NCI-H1694 treated with DMSO at 0.1 percent for 48 hours (cell line): ENCODE measurements around the gene TAF1.
"Not testable (repeated sequence)": the region's sequence is repeated elsewhere in the genome, so short reads cannot be mapped to it uniquely, and the experiment has no call there.

Experiments
- DNase-seq: peaks from one replicate; lab custom pipeline; 2025; lab: John Stamatoyannopoulos, UW

TAF1 gene, protein sequence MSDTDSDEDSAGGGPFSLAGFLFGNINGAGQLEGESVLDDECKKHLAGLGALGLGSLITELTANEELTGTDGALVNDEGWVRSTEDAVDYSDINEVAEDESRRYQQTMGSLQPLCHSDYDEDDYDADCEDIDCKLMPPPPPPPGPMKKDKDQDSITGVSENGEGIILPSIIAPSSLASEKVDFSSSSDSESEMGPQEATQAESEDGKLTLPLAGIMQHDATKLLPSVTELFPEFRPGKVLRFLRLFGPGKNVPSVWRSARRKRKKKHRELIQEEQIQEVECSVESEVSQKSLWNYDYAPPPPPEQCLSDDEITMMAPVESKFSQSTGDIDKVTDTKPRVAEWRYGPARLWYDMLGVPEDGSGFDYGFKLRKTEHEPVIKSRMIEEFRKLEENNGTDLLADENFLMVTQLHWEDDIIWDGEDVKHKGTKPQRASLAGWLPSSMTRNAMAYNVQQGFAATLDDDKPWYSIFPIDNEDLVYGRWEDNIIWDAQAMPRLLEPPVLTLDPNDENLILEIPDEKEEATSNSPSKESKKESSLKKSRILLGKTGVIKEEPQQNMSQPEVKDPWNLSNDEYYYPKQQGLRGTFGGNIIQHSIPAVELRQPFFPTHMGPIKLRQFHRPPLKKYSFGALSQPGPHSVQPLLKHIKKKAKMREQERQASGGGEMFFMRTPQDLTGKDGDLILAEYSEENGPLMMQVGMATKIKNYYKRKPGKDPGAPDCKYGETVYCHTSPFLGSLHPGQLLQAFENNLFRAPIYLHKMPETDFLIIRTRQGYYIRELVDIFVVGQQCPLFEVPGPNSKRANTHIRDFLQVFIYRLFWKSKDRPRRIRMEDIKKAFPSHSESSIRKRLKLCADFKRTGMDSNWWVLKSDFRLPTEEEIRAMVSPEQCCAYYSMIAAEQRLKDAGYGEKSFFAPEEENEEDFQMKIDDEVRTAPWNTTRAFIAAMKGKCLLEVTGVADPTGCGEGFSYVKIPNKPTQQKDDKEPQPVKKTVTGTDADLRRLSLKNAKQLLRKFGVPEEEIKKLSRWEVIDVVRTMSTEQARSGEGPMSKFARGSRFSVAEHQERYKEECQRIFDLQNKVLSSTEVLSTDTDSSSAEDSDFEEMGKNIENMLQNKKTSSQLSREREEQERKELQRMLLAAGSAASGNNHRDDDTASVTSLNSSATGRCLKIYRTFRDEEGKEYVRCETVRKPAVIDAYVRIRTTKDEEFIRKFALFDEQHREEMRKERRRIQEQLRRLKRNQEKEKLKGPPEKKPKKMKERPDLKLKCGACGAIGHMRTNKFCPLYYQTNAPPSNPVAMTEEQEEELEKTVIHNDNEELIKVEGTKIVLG (N-terminal part only)

DNA sequence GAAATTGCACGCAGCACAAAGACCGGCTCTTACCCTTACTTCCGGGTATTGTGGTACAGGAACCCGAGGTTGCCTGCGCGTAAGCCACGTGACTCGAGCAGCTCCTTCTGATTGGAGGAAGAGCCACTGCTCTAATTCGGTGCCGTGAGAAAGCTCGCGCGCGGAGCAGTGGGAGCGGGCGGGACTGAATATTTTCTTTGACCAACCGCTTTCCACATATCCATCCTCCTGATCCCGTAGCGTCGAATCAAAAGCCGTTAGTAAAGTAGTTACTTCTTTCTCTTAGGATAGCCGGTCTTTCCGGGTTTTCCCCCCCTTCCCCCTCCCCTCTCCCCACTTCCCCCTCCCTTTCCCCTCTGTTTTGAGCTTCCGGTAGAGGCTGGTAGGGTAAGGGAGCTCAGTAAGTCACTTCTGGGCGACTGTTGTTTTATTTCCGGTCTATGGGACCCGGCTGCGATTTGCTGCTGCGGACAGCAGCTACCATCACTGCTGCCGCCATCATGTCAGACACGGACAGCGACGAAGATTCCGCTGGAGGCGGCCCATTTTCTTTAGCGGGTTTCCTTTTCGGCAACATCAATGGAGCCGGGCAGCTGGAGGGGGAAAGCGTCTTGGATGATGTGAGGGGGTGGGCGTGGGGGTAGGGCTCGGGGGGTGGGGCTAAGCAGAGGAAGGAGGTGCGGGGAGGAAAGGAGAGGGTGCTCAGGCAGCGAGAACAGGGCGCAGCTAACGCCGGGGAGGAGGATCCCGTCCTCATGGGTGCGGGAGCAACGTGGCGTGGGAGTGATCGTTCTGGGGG, at the start of gene TAF1:
TAF1 (plus strand) TSS at position 483 of the 799 bp plus-strand sequence; CDS start at position 501, 18 bp downstream.
- DNase-seq: peak; percentile 98

DNA sequence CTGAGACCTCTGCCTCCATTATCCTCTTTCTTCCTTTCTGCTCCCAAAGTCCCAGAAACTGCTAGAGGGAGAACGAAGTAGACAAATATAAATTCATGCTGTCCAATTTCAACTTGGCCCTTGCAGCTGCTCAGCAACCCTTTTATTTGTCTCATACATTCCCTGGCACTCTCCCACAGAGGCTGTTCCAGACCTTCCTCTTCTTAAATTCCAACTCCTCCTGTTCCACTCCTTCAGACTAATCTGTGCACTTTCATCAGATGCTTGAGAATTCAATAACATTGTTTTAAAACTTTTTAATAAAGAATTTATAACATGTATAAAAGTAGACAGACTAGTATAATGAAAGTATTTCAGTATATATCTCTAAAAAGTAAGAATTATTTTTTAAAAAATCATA, 49.2 kb upstream of the TAF1 start:
- DNase-seq: not testable (repeated sequence)

DNA sequence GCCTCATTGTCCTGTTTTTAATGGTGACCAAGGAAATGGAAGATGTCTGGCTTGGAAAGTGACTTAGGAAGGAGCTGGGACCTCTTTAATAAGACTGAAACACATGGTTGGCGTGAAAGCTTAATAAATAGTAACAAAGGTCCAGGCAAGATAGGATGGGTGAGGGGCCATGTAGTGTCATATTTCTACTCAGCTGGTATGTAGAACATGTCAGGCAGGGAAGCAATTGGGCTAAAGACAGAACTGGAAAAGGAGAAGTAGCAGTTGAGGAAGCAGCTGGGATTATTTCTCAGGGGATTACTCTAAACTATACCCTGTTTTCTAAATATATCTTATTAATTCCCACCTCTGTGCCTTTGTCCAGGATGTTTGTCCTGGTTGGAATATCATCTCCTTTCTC, 46.0 kb upstream of the TAF1 start:
- no peak for DNase-seq

DNA sequence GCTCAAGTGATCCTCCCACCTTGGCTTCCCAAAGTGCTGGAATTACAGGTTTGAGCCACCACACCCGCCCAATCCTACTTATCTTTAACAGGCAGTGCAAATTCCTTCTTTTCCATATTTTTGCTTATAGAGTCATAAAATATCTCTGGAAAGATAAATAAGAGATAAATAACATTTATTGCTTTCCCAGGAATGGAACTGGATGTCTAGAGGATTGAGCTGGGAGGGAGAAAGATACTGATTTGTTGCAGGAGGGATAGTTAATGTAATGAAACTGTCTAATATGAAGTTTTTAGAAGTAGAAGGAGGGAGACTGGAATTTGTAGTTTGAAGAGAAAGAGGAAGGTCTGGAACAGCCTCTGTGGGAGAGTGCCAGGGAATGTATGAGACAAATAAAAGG, 44.4 kb upstream of the TAF1 start:
- no peak for DNase-seq

DNA sequence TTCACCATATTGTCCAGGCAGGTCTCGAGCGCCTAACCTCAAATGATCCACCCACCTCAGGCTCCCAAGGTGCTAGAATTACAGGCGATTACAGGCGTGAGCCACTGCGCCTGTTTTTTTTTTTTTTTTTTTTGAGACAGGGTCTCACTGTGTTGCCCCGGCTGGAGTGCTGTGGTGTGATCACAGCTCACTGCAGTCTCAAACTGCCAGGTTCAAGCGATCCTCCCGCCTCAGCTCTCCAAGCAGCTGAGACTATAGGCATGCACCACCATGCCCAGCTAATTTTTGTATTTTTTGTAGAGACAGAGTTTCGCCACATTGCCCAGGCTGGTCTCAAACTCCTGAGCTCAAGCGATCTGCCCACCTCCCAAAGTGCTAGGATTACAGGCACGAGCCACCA, 41.7 kb upstream of the TAF1 start:
- not testable (repeated sequence) for DNase-seq

DNA sequence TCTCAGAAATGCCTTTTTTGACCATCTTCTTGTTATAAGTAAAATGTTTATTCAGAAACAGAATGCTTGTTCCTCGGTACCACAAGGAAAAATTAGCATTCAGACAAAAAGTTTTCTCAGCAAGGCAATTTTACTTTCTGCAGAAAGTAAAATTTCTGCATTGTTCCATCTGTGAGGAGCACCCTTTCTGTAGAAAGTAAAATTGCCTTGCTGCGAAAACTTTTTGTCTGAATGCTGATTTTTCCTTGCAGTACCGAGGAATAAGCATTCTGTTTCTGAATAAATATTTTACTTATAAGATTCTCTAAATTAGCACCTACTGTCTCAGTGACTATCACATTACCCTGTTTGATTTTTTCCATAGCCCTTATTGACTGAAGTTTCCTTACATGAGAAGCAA, 39.8 kb upstream of the TAF1 start:
- DNase-seq: no peak

DNA sequence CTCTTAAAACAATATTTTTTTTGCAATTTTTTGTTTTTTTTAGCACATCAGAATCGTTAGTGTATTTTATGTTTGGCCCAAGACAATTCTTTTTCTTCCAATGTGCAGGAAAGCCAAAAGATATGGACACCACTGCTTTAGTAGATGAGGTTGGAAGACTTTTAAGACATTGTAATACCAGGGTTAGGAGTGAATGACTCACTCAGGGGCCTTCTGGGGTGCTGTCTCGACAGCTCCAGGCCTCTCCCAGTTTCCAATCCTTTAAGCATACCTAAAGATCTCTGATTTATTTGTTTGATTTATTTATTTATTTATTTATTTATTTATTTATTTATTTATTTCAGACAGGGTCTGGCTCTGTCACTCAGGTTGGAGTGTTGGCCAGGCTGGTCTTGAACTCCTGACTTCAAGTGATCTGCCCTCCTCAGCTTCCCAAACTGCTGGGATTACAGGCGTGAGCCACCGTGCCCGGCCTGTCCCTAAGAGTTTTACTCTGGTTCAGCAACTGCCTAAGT, 16.9 kb upstream of the TAF1 start:
- not testable (repeated sequence) for DNase-seq

DNA sequence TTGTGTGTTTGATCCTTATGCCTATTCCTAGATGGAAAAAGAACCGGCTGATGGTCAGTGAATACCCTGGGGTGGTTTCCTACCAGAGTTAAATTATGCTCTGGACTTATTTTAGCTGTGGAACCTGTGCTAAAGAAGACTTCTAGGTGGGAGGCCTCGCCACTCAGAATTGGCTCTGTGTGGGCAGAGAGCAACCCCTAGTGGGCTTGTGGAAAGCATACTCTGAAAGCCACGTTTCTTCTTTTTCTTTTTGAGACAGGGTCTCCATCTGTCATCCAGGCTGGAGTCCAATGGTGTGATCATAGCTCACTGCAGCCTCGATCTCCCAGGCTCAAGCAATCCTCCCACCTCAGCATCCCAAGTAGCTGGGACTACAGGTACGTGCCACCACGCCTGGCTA, 16.3 kb upstream of the TAF1 start:
- DNase-seq: not testable (repeated sequence)

DNA sequence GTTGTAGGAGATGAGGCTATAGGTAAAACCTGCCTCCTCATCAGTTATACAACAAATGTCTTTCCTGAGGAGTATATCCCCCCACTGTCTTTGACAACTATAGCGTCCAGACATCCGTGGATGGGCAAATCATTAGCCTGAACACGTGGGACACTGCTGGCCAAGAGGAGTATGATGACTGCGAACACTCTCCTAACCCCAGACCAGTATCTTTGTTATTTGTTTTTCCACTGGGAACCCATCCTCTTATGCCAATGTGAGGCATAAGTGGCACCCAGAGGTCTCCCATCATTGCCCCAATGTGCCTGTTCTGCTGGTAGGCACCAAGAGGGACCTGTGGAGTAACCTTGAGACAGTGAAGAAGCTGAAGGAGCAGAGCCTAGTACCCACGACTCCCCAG, 13.7 kb upstream of the TAF1 start:
- not testable (repeated sequence) for DNase-seq

DNA sequence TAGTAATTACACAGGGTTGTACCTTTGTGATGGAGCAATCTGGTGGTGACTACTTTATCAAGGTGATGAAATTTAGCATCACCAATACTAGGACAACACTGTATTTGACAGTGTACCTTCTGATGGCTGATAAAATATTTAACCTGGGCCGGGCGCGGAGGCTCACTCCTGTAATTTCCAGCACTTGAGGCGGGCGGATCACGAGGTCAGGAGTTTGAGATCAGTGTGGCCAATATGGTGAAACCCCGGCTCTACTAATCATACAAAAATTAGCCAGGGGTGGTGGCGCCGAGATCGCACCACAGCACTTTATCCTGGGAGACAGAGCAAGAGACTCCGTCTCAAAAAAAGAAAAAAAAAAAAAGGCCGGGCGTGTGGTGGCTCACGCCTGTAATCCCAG, 1.9 kb upstream of the TAF1 start:
- no peak for DNase-seq

DNA sequence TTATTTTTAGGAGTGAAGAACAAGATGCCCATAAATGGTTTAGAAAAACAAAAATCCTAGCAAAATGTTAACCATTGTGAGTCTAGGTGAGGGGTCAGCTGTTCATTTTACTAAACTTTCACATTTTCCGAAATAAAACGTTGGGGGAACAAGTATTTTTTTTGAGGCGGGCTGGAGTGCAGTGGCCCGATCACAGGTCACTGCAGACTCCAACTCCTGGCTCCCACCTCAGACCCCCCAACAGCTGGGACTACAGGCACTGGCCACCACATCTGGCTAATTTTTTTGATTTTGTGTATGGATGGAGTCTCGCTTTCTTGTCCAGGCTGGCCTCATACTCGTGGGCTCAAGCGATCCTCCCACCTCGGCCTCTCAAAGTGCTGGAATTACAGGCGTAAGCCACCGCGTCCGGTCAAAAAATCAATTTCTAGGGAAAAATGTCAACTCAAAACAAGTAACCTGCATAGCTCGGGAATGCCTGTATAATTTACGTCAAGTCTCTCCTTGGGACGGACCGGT, 742 bp upstream of the TAF1 start:
- no peak for DNase-seq

DNA sequence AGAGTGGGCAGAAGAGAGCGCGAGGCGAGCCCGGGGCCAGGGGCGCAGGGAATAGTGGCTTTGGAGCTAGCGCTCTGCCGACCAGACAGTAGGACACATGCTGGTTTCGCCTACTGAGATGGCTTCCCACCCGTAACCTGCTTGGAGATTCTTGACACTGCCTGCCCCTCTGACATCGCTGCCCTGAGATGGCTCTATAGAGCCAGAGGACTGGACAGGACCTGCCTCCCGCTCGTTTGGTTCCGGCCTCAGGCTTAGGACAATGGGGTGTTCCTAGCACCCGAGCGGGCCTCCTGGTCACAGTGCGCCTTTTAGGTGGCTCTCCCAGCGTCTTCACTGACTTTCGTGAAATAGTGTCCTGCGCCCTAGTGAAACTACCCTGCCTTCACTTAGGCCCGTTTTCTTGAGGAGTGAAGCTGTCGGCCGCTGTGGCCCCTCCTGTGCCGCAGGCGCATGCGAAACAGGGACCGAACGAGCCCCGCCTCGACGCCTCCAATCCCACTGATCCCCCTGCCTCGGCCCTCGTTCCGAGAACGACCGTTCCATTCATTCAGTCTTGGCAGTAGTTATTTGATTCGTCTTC, 608 bp downstream of the TAF1 start:
- DNase-seq: no peak

DNA sequence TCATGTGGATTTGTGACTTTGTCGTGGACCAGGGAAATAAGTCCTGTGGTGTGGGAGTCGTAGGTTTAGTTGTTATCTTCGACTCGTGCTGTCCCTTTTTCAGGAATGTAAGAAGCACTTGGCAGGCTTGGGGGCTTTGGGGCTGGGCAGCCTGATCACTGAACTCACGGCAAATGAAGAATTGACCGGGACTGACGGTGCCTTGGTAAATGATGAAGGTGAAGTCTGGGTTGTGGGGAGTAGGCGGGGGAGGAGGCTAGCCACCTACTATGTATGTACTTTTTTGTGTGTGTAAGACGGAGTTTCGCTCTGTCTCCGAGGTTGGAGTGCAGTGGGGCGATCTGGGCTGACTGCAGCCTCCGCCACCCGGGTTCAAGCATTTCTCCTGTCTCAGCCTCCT, 1.2 kb downstream of the TAF1 start:
- no peak for DNase-seq

DNA sequence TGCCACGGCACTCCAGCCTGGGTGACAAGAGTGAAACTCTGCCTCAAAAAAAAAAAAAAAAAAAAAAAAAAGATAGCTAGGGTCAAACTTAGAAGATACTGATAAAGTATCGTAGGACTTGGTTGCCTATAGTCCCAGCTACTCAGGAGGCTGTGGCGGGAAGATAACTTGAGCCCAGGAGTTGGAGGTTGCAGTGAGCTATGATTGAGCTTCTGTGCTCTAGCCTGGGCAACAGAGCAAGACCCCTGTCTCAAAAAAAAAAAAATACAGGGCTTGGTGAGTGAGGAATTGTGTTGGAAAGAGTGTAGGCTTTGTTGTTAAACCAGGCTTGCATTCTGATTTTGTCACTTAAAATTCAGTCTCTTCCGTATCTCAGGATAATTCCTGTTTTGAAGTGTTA, 6.2 kb downstream of the TAF1 start:
- no peak for DNase-seq

DNA sequence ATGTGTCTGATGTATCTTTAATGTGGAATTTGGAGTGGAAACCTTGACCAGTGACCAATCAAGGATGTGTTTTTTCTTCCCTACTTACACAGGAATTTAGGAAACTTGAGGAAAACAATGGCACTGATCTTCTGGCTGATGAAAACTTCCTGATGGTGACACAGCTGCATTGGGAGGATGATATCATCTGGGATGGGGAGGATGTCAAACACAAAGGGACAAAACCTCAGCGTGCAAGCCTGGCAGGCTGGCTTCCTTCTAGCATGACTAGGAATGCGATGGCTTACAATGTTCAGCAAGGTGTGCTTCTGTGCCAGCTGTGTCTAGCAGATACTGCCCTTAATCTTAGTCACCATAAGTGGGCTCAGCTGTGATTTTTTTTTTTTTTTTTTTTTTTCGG, 12.6 kb downstream of the TAF1 start:
- no peak for DNase-seq

DNA sequence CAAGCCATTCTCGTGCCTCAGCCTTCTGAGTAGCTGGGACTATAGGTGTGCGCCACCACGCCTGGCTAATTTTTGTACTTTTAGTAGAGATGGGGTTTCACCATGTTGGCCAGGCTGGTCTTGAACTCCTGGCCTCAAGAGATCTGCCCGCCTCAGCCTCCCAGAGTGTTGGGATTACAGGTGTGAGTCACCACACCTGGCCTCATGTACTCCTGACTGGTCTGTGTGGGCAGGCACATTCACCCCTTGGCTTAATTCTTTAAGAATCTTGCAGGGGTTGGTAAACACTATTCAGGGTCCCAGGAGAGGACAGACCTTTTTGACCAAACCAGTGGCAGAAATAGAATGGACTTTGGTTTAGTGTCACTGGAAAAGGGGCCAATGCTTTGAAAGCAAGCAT, 25.6 kb downstream of the TAF1 start:
- DNase-seq: not testable (repeated sequence)

DNA sequence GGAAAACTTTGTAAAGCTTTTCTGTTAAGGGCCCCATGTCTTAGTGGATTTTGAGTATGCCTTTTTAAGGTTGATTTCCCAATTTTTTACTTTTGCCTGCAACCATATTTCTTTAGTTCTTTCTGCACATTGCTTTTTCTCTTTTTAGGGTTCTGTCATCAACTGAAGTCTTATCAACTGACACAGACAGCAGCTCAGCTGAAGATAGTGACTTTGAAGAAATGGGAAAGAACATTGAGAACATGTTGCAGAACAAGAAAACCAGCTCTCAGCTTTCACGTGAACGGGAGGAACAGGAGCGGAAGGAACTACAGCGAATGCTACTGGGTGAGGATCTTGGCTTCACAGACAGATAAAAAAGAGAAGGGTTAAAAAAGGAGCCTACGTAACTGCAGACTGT, 27.8 kb downstream of the TAF1 start:
- DNase-seq: no peak

DNA sequence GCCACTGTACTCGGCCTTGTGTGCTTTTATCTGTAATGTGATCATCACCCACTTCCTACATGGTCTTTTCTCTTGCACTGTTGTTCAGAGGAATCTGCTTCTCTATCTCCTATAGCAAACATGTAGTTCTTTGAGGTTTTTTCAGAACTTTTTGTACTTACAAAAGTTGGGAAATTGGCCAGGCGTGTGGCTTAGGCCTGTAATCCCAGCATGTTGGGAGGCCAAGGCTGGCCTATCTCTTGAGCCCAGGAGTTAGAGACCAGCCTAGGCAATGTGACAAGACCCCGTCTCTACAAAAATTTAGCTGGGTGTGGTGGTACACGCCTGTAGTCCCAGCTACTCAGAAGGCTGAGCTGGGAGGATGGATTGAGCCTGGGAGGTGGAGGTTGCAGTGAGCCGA, 30.4 kb downstream of the TAF1 start:
- DNase-seq: no peak

DNA sequence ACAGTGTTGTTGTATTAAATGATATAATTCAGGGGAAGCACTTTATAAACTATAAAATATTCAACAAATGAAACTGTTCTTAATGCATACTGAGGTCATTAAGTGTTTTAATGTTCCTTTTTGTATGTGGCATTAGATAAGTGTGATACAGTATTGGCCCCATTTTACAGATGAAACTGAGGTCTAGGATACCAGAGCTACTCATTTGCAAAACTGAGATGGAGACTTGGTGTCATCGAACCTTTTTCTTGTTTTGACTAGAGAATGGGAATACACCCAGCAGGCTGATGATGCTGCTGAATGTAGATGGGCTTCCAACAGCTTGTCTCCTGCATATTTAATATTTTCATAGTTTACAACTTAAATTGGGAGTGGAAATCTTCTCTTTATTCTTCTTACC, 34.6 kb downstream of the TAF1 start:
- no peak for DNase-seq

DNA sequence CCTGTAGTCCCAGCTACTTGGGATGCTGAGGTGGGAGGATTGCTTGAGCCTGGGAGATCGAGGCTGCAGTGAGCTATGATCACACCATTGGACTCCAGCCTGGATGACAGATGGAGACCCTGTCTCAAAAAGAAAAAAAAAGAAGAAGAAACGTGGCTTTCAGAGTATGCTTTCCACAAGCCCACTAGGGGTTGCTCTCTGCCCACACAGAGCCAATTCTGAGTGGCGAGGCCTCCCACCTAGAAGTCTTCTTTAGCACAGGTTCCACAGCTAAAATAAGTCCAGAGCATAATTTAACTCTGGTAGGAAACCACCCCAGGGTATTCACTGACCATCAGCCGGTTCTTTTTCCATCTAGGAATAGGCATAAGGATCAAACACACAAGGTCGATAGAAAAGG, 50.1 kb downstream of the TAF1 start:
- peak; percentile 23 for DNase-seq

DNA sequence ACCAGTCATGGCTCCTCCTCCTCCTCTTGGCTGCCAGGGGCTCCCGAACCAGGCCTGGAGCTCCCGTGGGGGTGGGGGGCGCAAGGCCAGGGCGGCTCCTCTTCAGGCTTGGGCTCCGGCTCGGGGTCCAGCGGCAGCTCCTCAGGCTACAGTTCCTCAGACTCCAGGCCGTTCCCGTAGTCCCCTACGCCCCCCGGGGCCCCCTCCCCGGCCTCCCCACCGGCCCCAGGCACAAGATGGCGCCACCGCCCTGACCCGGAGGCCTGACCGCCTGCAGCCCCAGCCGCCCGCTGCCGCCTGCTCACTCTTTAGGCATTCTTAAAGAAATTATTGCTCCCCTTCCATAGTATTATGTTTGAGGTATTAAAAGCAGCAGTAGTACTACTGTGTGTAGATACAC, 54.5 kb downstream of the TAF1 start:
- no peak for DNase-seq
